22Rv1 (cell line): ENCODE measurements around the gene HPSE2.
"Not testable (repeated sequence)": the region's sequence is repeated elsewhere in the genome, so short reads cannot be mapped to it uniquely, and the experiment has no call there.

Experiments used
- H3K27ac ChIP-seq: fragments of 450-650 bp; 2 replicates; pipeline ENCODE4 v1.5.1; 2017
- CTCF ChIP-seq: fragments of 450-650 bp; IDR thresholded peaks from 2 replicates; pipeline ENCODE4 v1.5.1; 2017; ENCODE audit warnings: mild to moderate bottlenecking
- ZFX ChIP-seq: fragments of 450-650 bp; IDR thresholded peaks from 2 replicates; pipeline ENCODE4 v1.6.1; 2017; ENCODE audit warnings: antibody characterized with exemption, borderline replicate concordance

The HPSE2 gene

GRCh38 chr10:99143651-99144050 is 92.0 kb downstream of the HPSE2 start:
- no peak overlapping the region for H3K27ac ChIP-seq
- TF ChIP-seq CTCF (no peak), ZFX (no peak)

GRCh38 chr10:99143011-99143410 is 92.6 kb downstream of the HPSE2 start:
- TF ChIP-seq ZFX (no peak), CTCF (no peak)
- no peak overlapping the region for H3K27ac ChIP-seq

- H3K27ac ChIP-seq: not testable (repeated sequence)
Observed at GRCh38 chr10:99132897-99133296, 102.8 kb downstream of the HPSE2 start.

- no peak overlapping the region for H3K27ac ChIP-seq
- TF ChIP-seq CTCF: no peak
- TF ChIP-seq ZFX: no peak
Observed at GRCh38 chr10:99125879-99126278, 109.8 kb downstream of the HPSE2 start.

- no peak overlapping the region for H3K27ac ChIP-seq
- TF ChIP-seq CTCF (no peak), ZFX (no peak)
Observed at GRCh38 chr10:99124376-99124775, 111.3 kb downstream of the HPSE2 start.

GRCh38 chr10:99123851-99124250 is 111.8 kb downstream of the HPSE2 start:
- no peak overlapping the region for H3K27ac ChIP-seq
- no peak for TF ChIP-seq ZFX
- TF ChIP-seq CTCF: no peak

GRCh38 chr10:99123336-99123735 is 112.3 kb downstream of the HPSE2 start:
- no peak for TF ChIP-seq ZFX
- no peak for TF ChIP-seq CTCF
- no peak overlapping the region for H3K27ac ChIP-seq

GRCh38 chr10:99119258-99119748 is 116.3 kb downstream of the HPSE2 start:
- TF ChIP-seq CTCF (no peak), ZFX (no peak)
- H3K27ac ChIP-seq: no peak overlapping the region
